ENCODE data around the gene MFSD6. TPM values are rescaled to one million over a fixed set of nuclear protein-coding genes. Genes with fewer than 3 reads are reported as not detected.
A peak's percentile ranks its signal among the peaks of the same experiment; 100 is the strongest.

Gene MFSD6
- total RNA-seq, 1 donor from 2014 or later: 50.5 TPM

DNA sequence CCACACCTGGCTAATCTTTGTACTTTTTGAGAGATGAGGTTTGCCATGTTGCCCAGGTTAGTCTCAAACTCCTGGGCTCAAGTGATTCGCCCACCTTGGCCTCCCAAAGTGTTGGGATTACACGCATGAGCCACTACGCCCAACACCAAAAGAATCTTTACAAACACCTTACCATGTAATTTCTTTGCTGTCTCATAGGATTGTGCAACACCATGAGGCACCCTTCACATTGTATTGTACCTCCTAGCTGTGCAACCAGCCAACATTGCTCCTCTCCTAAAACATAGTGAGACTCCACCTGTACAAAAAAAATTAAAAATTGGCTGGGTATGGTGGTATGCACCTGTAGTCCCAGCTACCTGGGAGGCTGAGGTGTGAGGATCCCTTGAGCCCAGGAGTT is 3.1 kb upstream of the MFSD6 start:
- Histone ChIP-seq H3K4me1 (peaks cover 19% of the 10 kb centered on the region), H3K9me3 (no peaks in the 10 kb centered on the region), H3K4me3 (no peak overlapping the region), H3K36me3 (no peaks in the 10 kb centered on the region), H3K27ac (no peak overlapping the region), H3K27me3 (ENCODE audit: low read depth) (no peaks in the 10 kb centered on the region)
- DNase-seq (no peak), ATAC-seq (no peak)
- TF ChIP-seq, protein P1, sequence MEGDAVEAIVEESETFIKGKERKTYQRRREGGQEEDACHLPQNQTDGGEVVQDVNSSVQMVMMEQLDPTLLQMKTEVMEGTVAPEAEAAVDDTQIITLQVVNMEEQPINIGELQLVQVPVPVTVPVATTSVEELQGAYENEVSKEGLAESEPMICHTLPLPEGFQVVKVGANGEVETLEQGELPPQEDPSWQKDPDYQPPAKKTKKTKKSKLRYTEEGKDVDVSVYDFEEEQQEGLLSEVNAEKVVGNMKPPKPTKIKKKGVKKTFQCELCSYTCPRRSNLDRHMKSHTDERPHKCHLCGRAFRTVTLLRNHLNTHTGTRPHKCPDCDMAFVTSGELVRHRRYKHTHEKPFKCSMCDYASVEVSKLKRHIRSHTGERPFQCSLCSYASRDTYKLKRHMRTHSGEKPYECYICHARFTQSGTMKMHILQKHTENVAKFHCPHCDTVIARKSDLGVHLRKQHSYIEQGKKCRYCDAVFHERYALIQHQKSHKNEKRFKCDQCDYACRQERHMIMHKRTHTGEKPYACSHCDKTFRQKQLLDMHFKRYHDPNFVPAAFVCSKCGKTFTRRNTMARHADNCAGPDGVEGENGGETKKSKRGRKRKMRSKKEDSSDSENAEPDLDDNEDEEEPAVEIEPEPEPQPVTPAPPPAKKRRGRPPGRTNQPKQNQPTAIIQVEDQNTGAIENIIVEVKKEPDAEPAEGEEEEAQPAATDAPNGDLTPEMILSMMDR (IDR thresholded peaks at IDR 0.05): no peak
- intact Hi-C loops (cut with DNase I): no loop called here

DNA sequence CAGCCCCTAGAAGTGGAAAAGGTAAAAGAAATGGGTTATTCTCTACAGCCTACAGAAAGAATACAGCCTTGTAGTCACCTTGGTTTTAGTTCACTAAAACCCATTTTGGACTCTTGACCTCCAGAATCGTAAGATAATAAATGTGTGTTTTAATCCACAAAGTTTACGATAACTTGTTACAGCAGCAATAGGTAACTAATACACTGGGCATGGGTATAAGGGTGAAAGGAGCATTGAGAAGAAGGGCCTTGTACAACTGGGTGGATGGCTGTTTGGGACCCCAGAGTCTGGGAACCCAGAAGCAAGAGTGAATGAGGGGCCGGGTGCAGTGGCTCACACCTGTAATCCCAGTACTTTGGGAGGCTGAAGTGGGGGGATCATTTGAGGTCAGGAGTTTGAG is 2.2 kb upstream of the MFSD6 start:
- intact Hi-C loops (cut with DNase I): no loop called here

DNA sequence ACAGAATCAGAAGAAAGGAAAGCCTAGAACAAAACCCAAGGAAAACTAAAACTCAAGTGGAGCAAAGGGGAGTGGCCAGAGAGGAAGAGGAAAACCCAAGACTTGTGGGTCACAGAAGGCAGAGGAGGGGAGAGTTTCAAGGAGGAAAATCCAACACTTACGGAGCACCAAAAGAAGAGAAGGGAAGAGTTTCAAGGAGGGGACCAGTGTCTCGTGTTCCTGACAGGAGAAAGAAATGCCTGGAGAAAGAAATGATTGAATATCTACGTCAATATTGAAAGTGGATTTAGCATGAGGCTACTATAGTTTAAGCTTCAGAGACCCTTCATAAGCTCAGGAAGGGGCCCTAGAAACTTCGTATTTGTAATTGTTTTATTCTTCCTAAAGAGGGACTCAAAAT is 1.4 kb upstream of the MFSD6 start:
- Histone ChIP-seq H3K36me3 (no peaks in the 10 kb centered on the region), H3K27ac (peak overlapping the region; percentile 92), H3K4me1 (peaks cover 23% of the 10 kb centered on the region), H3K27me3 (ENCODE audit: low read depth) (no peaks in the 10 kb centered on the region), H3K4me3 (no peak overlapping the region), H3K9me3 (no peaks in the 10 kb centered on the region)
- ATAC-seq (no peak), DNase-seq (no peak)
- TF ChIP-seq, protein P1 (IDR thresholded peaks at IDR 0.05): no peak
- intact Hi-C loops (cut with DNase I): no loop called here

More for the DNA sequence above, 2.2 kb upstream of the MFSD6 start:
- TF ChIP-seq, protein P1 (IDR thresholded peaks at IDR 0.05): no peak
- Histone ChIP-seq H3K9me3 (no peaks in the 10 kb centered on the region), H3K36me3 (no peaks in the 10 kb centered on the region), H3K4me3 (no peak overlapping the region), H3K27ac (no peak overlapping the region), H3K4me1 (peaks cover 23% of the 10 kb centered on the region), H3K27me3 (ENCODE audit: low read depth) (no peaks in the 10 kb centered on the region)
- no peak for ATAC-seq
- DNase-seq: no peak

DNA sequence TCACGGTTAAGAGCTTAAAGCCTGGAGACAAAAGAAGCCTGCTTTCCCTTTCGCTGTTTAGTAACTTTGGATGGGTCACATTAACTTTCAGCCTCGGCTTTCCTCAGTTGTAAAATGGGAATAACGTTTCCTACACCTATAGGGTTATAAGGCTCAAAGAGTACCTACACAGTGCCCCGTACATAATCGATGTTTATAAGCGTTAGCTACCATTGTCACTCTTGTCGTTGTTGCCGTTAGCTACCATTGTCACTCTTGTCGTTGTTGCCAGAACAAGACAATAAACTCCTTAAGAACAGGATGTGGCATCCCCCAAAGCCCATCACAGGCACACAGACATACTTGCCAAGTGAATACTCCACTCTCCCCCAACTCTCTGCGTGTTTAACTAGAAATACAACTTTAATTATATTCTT is 901 bp upstream of the MFSD6 start:
- ATAC-seq (peak in 1 of 2 donors; percentile 1), DNase-seq (no peak)
- Histone ChIP-seq H3K4me3 (peak overlapping the region; percentile 73), H3K27ac (peak overlapping the region; percentile 92), H3K36me3 (no peaks in the 10 kb centered on the region), H3K9me3 (no peaks in the 10 kb centered on the region), H3K4me1 (peaks cover 23% of the 10 kb centered on the region), H3K27me3 (ENCODE audit: low read depth) (no peaks in the 10 kb centered on the region)
- intact Hi-C loops (cut with DNase I): no loop called here
- TF ChIP-seq, protein P1 (IDR thresholded peaks at IDR 0.05): no peak

DNA sequence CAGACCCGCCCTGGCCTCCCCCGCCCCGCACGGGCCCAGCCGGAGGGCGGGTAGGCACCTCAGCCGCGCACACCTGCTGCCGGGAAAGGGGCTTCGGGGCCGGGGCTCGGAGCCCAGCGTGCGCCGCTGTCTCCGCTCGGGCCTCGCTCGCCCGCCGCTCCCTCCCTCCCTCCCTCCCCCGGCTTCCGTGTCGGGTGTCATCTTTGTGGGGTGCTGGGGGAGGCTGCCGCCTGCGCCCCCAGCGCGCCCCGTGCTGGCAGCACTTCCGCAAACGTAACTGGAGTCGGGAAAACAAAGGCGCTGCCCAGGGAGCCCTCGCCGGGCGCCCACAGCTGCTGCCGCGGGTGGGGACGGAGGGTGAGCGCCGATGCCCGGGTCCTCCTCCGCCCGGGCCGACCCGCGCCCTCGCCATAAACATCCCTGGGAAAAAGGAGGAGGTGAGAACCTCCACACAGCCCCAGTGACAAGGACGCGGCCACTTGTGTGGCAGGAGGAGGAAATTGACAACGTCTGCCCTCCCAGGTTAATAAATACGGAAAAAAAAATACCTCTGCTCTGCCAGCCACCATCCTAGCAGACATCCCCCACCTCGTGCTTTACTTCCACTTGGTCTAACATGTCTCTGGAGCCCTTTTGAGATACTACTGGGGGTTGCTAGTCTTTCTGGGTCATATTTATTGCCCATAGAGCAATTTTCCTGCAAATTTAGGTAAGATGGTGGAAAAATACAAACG is 550 bp downstream of the MFSD6 start:
- H3K4me3 ChIP-seq: peak overlapping the region; percentile 73
- peak; percentile 78 for DNase-seq
- ATAC-seq: peak; percentile 80 to 81
- TF ChIP-seq, protein P1 (IDR thresholded peaks at IDR 0.05): no peak
- no peaks in the 10 kb centered on the region for H3K9me3 ChIP-seq
- peaks cover 31% of the 10 kb centered on the region for H3K4me1 ChIP-seq
- peak overlapping the region; percentile 92 for H3K27ac ChIP-seq
- intact Hi-C loops (cut with DNase I): no loop called here
- H3K36me3 ChIP-seq: no peaks in the 10 kb centered on the region
- H3K27me3 ChIP-seq (ENCODE audit: low read depth): no peaks in the 10 kb centered on the region

Measured in lower lobe of right lung (tissue), 2 donors.